Cardiac atrium fibroblast (primary cell): ENCODE measurements around the gene BEST4. TPM values are rescaled to one million over a fixed set of nuclear protein-coding genes. Genes with fewer than 3 reads are reported as not detected.

Experiments used
- total RNA-seq: library from RNA; depleted of rRNA; stranded (reverse); fragments of >200 nt; gene quantifications from 2 replicates; pipeline ENCODE4 v1.2.3, GENCODE V29; 2015

BEST4 gene
- total RNA-seq, result not detected in 2 replicates

GRCh38 chr1:44788120-44788860 is at the start of gene BEST4:
Gene BEST4, minus strand, starts transcription at chr1:44788170. Its CDS starts 465 bp downstream, at chr1:44787705.

GRCh38 chr1:44808063-44808937 is 20.3 kb upstream of the BEST4 start, which contains the start of gene BTBD19:
Gene BTBD19, plus strand, starts transcription at chr1:44808523. Its CDS starts 298 bp downstream, at chr1:44808821.

GRCh38 chr1:44806704-44807363 is 18.9 kb upstream of the BEST4 start, which contains the start of gene DYNLT4:
Gene DYNLT4, minus strand, starts transcription at chr1:44807351. Its CDS starts 683 bp downstream, at chr1:44806668.

GRCh38 chr1:44799770-44800584 is 12.0 kb upstream of the BEST4 start, which contains the start of gene PLK3:
Gene PLK3, plus strand, starts transcription at chr1:44800377. Its CDS starts 87 bp downstream, at chr1:44800464.

GRCh38 chr1:44775078-44775929 is 12.7 kb downstream of the BEST4 start, which contains the start of gene RPS8:
Gene RPS8, plus strand, starts transcription at chr1:44775540. Its CDS starts 57 bp downstream, at chr1:44775597.

GRCh38 chr1:44739307-44740178 is 48.4 kb downstream of the BEST4 start, which contains the start of gene KIF2C:
Gene KIF2C, plus strand, starts transcription at chr1:44739837. Its CDS starts 96 bp downstream, at chr1:44739933.

Other genes with a start within 250 kb of the BEST4 start
- gene TMEM53, start 113.7 kb downstream of the BEST4 start, total RNA-seq, result 3.9 and 8.1 TPM in 2 replicates
- not detected in 2 replicates for gene ARMH1, start 113.5 kb downstream of the BEST4 start, total RNA-seq
- not detected in 2 replicates for gene RNU5D-1, start 57.0 kb downstream of the BEST4 start, total RNA-seq
- 6.1 and 10.4 TPM in 2 replicates for gene KIF2C, start 48.3 kb downstream of the BEST4 start, total RNA-seq
- gene RPS8, start 12.6 kb downstream of the BEST4 start, total RNA-seq, result 2,598 and 3,490 TPM in 2 replicates
- 17.9 and 18.1 TPM in 2 replicates for gene PLK3, start 12.2 kb upstream of the BEST4 start, total RNA-seq
- gene DYNLT4, start 19.2 kb upstream of the BEST4 start, total RNA-seq, result 0.16 TPM in 1 of 2 replicates, not detected in the other
- 2.7 and 6.2 TPM in 2 replicates for gene BTBD19, start 20.4 kb upstream of the BEST4 start, total RNA-seq
- 0.18 TPM in 1 of 2 replicates, not detected in the other for gene PTCH2, start 55.1 kb upstream of the BEST4 start, total RNA-seq
- gene EIF2B3, start 198.4 kb upstream of the BEST4 start, total RNA-seq, result 20.9 and 32.4 TPM in 2 replicates
- gene HECTD3, start 223.2 kb upstream of the BEST4 start, total RNA-seq, result 23.0 and 26.5 TPM in 2 replicates
- gene UROD, start 224.1 kb upstream of the BEST4 start, total RNA-seq, result 119 TPM in 2 replicates